NCI-H226 (cell line): ENCODE data around the gene CDKN2AIP.

ENCODE experiments used
- DNase-seq: peaks from one replicate; pipeline ENCODE4 v3.0.0-alpha.2; 2015

The CDKN2AIP gene

GRCh38 chr4:183444214-183445096 is at the start of gene CDKN2AIP:
Gene CDKN2AIP (plus strand): TSS chr4:183444636. CDS start chr4:183444798, 162 bp downstream.
- peak; percentile 89 for DNase-seq

- DNase-seq = no peak
Measured at GRCh38 chr4:183395395-183395794, 49.0 kb upstream of the CDKN2AIP start.

DNA sequence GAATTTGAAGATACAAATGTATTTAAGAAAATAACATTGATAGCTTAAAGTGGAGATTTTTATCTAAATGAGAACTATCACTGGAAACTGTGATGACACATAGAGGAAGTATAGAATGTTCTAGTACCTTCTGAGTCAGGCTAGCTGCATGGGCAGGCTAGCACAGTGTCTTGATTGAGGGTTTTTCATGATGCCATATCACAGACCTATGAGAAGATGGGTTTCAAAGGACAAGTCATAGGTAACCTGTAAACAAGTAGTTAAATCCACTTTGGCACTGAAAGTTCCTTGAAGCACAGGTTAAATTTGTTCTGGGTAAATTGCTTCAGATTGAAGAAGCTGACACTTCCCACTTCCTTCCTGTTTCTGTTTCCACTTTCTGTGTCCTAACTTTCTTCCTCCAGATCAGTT is 48.2 kb upstream of the CDKN2AIP start:
- DNase-seq = no peak

- DNase-seq = no peak
Measured at GRCh38 chr4:183397741-183398297, 46.6 kb upstream of the CDKN2AIP start.

- DNase-seq = peak; percentile 58
Measured at GRCh38 chr4:183398298-183399125, 45.9 kb upstream of the CDKN2AIP start.

GRCh38 chr4:183399126-183399522 is 45.3 kb upstream of the CDKN2AIP start:
- no peak for DNase-seq

DNA sequence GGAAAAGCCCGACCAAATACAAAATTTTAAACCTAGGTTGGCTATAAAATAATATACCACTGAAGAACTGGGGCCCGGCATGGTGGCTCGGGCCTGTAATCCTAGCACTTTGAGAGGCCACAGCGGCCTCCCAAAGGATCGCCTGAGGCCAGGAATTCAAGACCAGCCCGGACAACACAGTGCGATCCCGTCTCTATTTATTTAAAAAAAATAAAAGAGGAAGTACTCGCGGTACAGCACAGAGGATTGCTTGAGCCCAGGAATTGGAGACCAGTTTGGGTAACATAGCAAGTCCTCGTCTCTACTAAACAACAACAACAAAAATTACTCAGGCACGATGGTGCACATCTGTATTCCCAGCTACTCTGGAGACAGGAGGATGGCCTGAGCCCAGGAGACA is 44.8 kb upstream of the CDKN2AIP start:
- no peak for DNase-seq

DNA sequence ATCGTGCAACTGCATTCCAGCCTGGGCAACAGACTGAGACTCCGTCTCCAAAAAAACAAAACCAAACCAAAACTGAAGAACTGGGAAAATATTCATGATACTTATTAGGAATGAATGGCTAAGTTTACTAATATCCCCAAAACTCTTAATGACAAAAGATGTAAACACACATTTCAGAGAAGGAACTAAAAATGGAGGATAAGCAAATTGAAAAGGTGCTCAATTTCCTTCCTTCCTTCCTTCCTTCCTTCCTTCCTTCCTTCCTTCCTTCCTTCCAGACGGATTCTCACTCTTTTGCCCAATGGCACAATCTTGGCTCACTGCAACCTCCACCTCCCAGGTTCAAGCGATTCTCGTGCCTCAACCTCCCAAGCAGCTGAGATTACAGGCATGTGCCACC is 44.4 kb upstream of the CDKN2AIP start:
- no peak for DNase-seq

GRCh38 chr4:183401473-183401872 is 43.0 kb upstream of the CDKN2AIP start:
- DNase-seq = no peak

DNA sequence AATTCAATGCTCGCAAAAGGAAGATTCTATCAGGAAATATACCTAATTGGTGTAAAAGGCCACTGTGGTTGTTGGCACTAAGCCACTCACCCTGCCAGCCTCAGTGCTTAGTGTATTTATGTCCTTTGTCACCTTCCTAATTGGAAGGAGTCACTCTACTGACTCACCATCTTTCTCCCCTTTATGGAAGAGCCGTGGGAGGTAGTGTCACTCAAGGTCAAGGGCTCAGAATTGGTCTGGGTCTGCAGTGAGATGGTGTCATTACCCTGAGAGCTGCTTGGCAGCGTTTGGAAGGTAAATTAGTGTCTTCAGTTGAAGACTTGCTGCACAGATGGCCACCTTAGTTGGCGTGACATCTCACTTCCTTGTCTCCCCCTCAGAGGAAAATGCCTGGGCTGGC is 41.7 kb upstream of the CDKN2AIP start:
- no peak for DNase-seq

- DNase-seq = no peak
Measured at GRCh38 chr4:183403486-183403885, 41.0 kb upstream of the CDKN2AIP start.

- DNase-seq = no peak
Measured at GRCh38 chr4:183403961-183404360, 40.5 kb upstream of the CDKN2AIP start.

DNA sequence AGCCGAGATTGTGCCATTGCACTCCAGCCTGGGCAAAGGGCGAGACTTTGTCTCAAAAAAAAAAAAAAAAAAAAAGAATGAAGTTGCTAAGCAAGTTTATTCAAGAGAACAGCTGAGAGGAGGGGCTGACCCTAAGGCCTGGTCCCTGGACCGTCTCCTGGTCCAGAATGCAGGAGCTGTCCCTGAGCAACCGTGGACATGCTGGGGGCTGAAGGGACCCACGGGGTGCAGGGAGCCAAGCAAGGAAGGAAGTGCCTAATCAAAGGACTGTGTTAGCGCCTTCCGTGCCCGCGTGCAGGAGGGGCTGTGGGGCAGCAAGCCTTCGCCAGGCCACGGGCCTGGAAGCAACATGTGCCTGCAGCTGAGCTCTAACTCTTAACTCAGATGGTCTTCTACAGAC is 39.1 kb upstream of the CDKN2AIP start:
- DNase-seq = no peak

- peak; percentile 21 for DNase-seq
Measured at GRCh38 chr4:183407128-183407585, 37.3 kb upstream of the CDKN2AIP start.

- no peak for DNase-seq
Measured at GRCh38 chr4:183407635-183408464, 36.6 kb upstream of the CDKN2AIP start.

- no peak for DNase-seq
Measured at GRCh38 chr4:183408796-183409195, 35.6 kb upstream of the CDKN2AIP start.

- DNase-seq = no peak
Measured at GRCh38 chr4:183409483-183409882, 35.0 kb upstream of the CDKN2AIP start.

DNA sequence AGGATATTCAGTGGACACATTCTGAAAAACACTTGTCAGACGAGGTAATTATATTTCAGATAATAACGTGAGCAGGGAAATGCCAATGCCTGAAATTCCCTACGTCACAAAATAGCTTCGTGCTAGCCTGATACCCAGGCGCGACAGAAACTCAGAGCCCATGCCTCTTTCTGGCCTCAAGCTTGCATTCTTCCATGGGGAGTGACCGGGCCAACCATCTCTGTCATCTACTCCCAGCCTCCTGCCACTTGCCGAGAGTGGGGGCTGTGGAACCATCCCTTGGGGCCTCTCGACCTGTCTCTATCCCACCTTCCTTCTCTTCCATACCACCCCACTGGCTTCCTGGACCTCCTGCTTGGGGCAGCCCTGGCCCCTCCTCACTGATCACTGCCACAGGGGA is 34.5 kb upstream of the CDKN2AIP start:
- no peak for DNase-seq

GRCh38 chr4:183411291-183411861 is 33.1 kb upstream of the CDKN2AIP start:
- DNase-seq = no peak

DNA sequence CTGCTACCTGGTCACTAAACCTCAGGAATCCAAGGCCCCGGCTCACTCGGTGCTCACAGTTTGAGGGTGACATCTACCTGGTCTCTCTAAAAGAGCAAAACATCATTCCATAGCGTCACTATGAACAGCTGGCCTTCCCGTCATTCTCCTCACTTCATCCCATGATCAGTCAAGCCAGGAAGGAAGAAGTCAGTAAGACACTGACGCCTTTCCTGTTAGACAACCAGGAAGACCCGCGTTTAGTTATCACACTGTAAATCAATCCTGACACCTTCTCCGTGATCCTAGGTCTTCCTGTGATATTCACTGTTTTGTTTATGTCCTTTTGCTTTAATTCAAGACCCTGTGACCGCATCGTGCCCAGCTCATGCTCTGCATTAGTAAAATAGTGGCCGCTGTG is 31.6 kb upstream of the CDKN2AIP start:
- DNase-seq = no peak

- no peak for DNase-seq
Measured at GRCh38 chr4:183413234-183414200, 30.9 kb upstream of the CDKN2AIP start.
